Small intestine (tissue), 7 donors: ENCODE data around the gene RASA3. TPM values are rescaled to one million over a fixed set of nuclear protein-coding genes. Genes with fewer than 3 reads are reported as not detected.

Experiments used
- DNase-seq, 2 donors: peaks; one replicate each; pipeline versions ENCODE4 v3.0.0 to v3.0.0-alpha.2; 2013
- FAIRE-seq: peaks from 2 replicates; lab custom pipeline; 2012; peaks lifted over from hg19 to GRCh38; lab: Jason Lieb, UNC
- H3K27ac ChIP-seq, 3 donors: one replicate each; pipeline ENCODE4 v1.5.1; 2013; ENCODE audit warnings: low read length in 2 of 3, mild to moderate bottlenecking in 2 of 3, control low read depth in 1 of 3, inconsistent platforms in 1 of 3, low read depth in 1 of 3, moderate library complexity in 1 of 3
- H3K27me3 ChIP-seq, 3 donors: one replicate each; pipeline ENCODE4 v1.6.1; 2013; ENCODE audit warnings: low read length in 3 of 3, inconsistent platforms in 1 of 3; ENCODE audit not compliant: control insufficient read depth in 3 of 3, insufficient read depth in 3 of 3
- H3K36me3 ChIP-seq, 3 donors: one replicate each; pipeline ENCODE4 v1.6.1; 2013; ENCODE audit warnings: low read length in 3 of 3, inconsistent platforms in 1 of 3, low read depth in 1 of 3, mild to moderate bottlenecking in 1 of 3, moderate library complexity in 1 of 3; ENCODE audit not compliant: control insufficient read depth in 3 of 3, insufficient read depth in 2 of 3
- H3K4me1 ChIP-seq, 3 donors: one replicate each; pipeline ENCODE4 v1.6.1; 2013; ENCODE audit warnings: low read length in 2 of 3, inconsistent platforms in 1 of 3, low read depth in 1 of 3, mild to moderate bottlenecking in 1 of 3, moderate library complexity in 1 of 3; ENCODE audit not compliant: control insufficient read depth in 3 of 3, insufficient read depth in 2 of 3
- H3K4me3 ChIP-seq, 3 donors: one replicate each; pipeline ENCODE4 v1.5.1; 2013; ENCODE audit warnings: low read length in 3 of 3, control low read depth in 1 of 3, inconsistent platforms in 1 of 3, low read depth in 1 of 3, mild to moderate bottlenecking in 1 of 3, moderate library complexity in 1 of 3
- H3K9me3 ChIP-seq, 2 donors: one replicate each; pipeline ENCODE4 v1.6.1; 2013; ENCODE audit warnings: low read depth in 1 of 2, low read length in 1 of 2; ENCODE audit not compliant: control insufficient read depth in 2 of 2, insufficient read depth in 1 of 2
- WGBS, 3 donors: extraction: QIAGEN DNeasy Blood & Tissue Kit; methylation state at CpG; one replicate each; pipeline ENCODE4 v1.1.7; 2013; 5-methylcytosine and 5-hydroxymethylcytosine counted together
- polyA plus RNA-seq, 4 donors: library from polyadenylated mRNA; stranded (reverse) in 3 of 4; unstranded in 1 of 4; fragments of 200-250 nt in 3 of 4; fragments of 120-200 nt in 1 of 4; gene quantifications; one replicate each; pipeline versions ENCODE4 v1.2.1 to v1.2.3, GENCODE V29; 2013
- donor health status: healthy with polysubstance abuse.
- donor health status: control.
- donor health status: control.
- donor health status: Bipolar disorder and iron deficiency.
- donor health status: healthy.

RASA3 gene
- polyA plus RNA-seq, 4 donors, result 2.0 to 7.2 (median 6.5) TPM

DNA sequence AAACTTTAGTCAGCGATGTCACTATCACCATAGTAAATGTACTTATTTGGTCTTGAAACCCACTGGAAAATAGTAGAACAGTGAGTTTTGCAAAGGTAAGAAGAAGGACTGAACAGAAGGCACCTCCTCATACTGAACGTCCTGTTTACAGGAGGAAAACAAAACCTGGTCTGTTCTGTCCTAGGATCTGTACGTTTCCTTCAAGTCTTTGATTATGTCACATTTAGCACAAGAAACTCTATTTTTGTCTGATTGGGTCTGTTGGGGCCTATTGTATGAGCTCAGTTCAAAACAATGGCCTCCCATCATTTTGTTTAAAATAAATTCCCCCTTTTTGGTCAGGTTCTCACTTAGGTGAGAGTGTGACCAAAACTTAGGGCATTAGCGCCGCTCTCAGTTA lies 35.5 kb upstream of the RASA3 start:
- Histone ChIP-seq H3K4me3 (no peak overlapping the region), H3K27ac (no peak overlapping the region), H3K9me3 (peaks cover 0 to 4% of the 10 kb centered on the region in 2 donors), H3K27me3 (peaks cover 0 to 8% (median 0%) of the 10 kb centered on the region in 3 donors), H3K36me3 (no peaks in the 10 kb centered on the region), H3K4me1 (no peaks in the 10 kb centered on the region)
- FAIRE-seq (no peak), DNase-seq (no peak)
- WGBS, 3 donors, result 86 to 91% (median 91%) methylated on average over 5 of the region's 5 CpGs

DNA sequence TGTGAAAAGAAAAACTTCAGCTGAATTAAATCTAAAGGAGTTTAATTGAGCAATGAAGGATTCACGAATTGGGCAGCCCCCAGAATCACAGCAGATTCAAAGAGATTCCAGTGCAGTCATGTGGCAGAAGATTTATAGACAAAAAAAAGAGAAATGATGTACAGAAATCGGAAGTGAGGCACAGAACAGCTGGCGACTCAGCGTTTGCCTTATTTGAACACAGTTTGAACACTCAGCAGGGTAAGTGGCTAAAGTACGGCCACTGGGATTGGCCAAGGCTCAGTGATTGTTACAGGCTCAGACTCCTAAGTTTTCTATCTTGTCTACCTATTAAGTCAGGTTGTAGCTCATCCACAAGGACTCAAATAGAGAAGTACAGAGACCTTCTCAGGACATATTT lies 35.0 kb upstream of the RASA3 start:
- H3K36me3 ChIP-seq, result no peaks in the 10 kb centered on the region
- 72 to 85% (median 83%) methylated on average over 5 of the region's 5 CpGs for WGBS, 3 donors
- H3K9me3 ChIP-seq, result no peaks in the 10 kb centered on the region
- H3K27me3 ChIP-seq, result peaks cover 0 to 8% (median 0%) of the 10 kb centered on the region in 3 donors
- no peaks in the 10 kb centered on the region for H3K4me1 ChIP-seq
- H3K4me3 ChIP-seq, result no peak overlapping the region
- no peak for DNase-seq
- H3K27ac ChIP-seq, result no peak overlapping the region
- no peak for FAIRE-seq

DNA sequence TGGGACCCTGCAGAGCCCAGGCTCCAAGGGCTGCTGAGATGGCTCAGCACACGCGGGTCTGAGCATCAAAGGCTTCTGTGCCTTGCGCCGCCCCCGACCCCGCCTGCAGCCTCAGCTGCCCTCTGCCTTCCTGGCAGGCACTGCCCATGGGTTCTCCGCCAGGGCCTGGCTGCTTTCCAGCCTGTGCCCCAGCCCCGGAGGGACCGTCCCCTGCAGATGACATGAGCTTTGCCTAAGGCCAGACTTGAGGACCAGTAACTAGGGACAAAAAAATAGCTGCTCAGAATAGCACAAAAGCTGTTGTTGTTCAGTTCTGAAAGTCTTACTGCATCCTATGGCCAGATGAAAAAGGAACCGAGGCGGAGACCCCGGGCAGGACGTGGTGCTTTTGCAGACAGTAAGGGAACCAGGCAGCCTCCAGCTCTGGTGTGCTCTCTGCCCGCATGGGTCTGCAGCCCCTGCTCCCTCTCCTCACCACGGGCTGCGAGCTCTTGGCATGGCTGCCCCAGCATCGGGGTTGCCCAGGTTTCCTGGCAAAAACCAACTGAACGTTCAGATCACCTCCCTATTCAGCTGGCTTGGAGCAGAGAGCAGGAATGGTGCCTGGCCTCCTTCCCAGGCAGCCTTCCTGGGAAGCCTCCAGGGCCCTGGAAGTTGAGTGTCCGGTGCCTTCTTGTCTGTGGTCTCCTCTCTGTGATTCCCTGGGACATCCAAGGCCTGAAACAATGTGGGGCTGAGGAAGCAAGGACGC lies 34.1 kb upstream of the RASA3 start:
- WGBS, 3 donors, result 52 to 56% (median 55%) methylated on average over 20 of the region's 20 CpGs
- Histone ChIP-seq H3K9me3 (no peaks in the 10 kb centered on the region), H3K27ac (no peak overlapping the region)

DNA sequence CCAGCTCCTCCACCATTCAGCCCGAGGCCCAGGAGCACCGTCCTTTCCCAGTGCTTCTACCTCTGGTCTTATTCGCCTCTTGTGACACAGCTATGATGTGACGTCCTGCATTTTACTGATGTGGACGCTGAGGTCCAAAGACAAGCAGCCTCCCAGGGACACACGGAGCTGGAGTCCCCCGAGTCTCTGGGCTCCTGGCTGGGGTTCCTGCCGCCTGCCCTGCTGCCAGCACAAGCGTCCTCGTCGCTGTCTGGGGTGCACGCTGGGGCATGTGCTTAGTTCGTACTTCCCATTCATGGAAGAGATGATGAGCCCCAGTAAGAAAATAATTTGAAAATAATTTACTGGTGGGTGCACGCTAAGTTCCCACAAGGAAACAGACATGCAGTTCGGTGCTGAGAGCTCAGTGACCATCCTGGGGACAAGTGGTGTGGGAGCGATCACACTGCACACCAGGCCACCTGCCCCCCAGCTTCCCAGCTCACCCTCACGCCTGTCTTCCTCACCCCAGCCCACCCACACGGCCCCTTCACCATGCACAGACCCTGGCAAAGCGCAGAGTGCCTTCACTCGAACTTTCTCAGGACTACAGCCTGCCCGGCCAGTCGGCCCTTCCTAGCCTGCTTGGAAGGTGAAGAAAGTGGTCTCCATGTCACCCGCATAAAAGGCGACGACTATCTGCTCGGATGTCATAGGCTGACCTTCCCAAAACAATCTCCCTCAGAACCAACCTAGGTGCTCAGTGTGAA lies 32.4 kb upstream of the RASA3 start:
- DNase-seq (no peak), FAIRE-seq (no peak)
- 87 to 89% (median 88%) methylated on average over 26 of the region's 26 CpGs for WGBS, 3 donors
- Histone ChIP-seq H3K4me3 (no peak overlapping the region), H3K27ac (no peak overlapping the region), H3K36me3 (no peaks in the 10 kb centered on the region), H3K4me1 (no peaks in the 10 kb centered on the region), H3K9me3 (no peaks in the 10 kb centered on the region), H3K27me3 (peaks cover 0 to 19% (median 0%) of the 10 kb centered on the region in 3 donors)

More for the DNA sequence above, 34.1 kb upstream of the RASA3 start:
- DNase-seq, result no peak
- FAIRE-seq, result no peak
- Histone ChIP-seq H3K36me3 (no peaks in the 10 kb centered on the region), H3K4me3 (no peak overlapping the region), H3K4me1 (no peaks in the 10 kb centered on the region), H3K27me3 (peaks cover 0 to 11% (median 0%) of the 10 kb centered on the region in 3 donors)

DNA sequence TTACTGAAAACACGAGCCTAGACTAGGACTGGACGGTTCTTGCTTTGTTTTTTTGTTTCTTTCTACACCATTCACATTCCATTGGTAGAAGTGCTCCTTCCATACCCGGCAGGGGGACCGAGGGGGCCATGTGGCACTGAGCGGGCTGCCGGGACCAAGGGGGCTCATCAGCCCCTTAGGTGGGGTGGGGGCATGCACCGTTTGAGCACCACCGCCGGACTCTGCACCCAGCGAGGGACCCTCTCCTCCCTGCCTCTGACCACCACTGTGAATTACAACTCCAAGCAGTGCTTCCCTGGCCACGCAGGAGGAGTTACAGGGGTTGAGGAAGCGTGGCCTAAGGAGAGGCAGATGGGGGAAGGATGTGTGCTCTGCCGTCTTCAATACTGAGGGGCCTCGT lies 31.6 kb upstream of the RASA3 start:
- H3K36me3 ChIP-seq, result no peaks in the 10 kb centered on the region
- H3K4me3 ChIP-seq, result no peak overlapping the region
- FAIRE-seq, result no peak
- WGBS, 3 donors, result 75 to 91% (median 77%) methylated on average over 14 of the region's 14 CpGs
- peaks cover 0 to 19% (median 0%) of the 10 kb centered on the region in 3 donors for H3K27me3 ChIP-seq
- no peaks in the 10 kb centered on the region for H3K4me1 ChIP-seq
- no peak for DNase-seq
- H3K27ac ChIP-seq, result no peak overlapping the region
- H3K9me3 ChIP-seq, result no peaks in the 10 kb centered on the region

DNA sequence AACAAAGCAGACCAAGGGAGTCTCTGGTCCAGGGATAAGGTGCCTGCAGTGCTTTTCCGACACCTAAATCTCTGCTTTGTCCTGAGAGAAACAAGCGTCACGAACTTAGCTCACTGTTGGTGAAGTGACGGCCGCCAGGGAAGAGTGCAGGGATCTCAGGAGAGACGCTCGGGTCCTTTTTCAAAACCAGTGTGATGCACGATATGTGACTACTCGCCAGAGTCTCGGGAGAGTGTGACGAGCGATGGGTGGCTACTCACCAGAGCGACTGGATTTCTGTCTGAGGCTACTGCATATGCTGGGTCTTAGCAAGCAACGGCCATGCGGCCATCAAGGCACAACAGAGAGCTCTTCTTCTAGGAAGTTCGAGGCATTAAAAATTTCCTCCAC lies 30.1 kb upstream of the RASA3 start:
- Histone ChIP-seq H3K4me1 (no peaks in the 10 kb centered on the region), H3K9me3 (no peaks in the 10 kb centered on the region), H3K27me3 (peaks cover 0 to 19% (median 0%) of the 10 kb centered on the region in 3 donors), H3K4me3 (no peak overlapping the region), H3K36me3 (no peaks in the 10 kb centered on the region), H3K27ac (no peak overlapping the region)
- FAIRE-seq, result no peak
- DNase-seq, result no peak
- 79 to 85% (median 81%) methylated on average over 16 of the region's 16 CpGs for WGBS, 3 donors

DNA sequence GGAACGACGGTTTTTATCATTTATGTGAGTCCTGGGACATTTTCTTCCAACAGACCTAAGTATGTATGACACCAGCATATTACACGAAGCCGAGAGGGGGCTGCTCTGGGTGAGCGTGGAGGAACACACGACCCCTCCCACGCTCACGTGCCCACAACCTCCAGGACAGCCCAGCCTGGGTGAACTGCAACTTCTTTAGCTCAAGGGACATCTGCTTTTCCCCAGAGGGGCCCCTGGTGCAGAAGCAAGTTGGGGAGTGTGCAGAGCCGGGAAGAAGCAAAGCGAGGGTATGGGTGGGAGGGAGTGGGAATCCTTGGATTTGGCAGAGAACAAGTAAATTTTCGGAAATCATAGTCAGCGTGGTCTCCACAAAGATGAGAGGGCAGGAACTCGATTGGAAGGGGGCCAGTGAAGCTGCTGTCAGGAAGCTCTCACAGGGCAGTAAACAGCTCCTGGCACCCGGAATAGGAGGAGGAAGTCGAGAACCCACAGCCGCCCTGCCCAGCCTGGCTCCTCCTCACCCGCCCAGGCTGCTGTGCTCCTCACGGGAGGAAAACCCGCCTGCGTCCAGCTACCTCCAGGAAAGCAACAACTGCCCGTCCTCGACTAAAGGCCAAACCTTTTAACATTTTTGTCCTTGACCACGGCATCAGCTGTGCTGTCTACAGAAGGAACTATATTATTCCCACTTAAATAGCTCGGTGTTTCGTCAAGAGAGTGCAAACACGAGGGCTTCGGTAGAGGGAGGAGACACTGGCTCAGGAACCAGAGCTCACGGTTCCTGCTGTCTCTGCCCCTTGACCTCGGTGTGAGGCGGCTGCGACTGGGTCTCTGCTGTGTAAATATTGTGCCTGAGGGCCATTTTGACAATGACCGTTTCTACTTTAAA lies 29.5 kb upstream of the RASA3 start:
- Histone ChIP-seq H3K36me3 (no peaks in the 10 kb centered on the region), H3K4me1 (no peaks in the 10 kb centered on the region), H3K4me3 (no peak overlapping the region), H3K9me3 (no peaks in the 10 kb centered on the region), H3K27me3 (peaks cover 0 to 19% (median 0%) of the 10 kb centered on the region in 3 donors), H3K27ac (no peak overlapping the region)
- FAIRE-seq, result no peak
- DNase-seq, result peak; percentile 18 to 65
- 20 to 28% (median 23%) methylated on average over 32 of the region's 32 CpGs for WGBS, 3 donors

DNA sequence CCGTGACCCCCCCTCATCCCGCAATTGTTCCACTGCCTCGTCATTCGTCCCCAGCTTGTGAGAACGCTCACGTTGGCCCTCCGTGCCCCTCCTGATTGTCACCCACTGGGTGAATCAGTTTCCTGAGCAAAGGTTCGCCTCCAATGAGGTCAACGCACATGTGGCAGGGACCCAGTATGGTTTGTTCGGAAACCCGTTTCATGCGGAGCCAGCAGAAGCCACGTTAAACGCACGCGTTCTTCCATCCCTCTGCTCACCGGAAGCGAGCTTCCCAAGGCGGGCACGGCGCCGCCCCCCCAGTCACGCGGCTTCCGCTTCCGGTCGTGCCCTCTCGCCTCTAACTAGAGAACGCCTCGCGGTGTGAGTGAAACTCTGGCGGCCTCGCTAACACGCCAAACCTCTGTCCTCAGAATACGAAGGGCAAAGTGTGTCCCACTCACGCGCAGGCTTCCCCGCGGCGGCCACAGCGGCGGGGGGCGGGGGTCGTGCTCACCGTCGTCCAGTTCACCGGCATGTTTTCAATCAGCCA lies 28.7 kb upstream of the RASA3 start:
- Histone ChIP-seq H3K36me3 (no peaks in the 10 kb centered on the region), H3K27me3 (peaks cover 0 to 19% (median 0%) of the 10 kb centered on the region in 3 donors), H3K9me3 (no peaks in the 10 kb centered on the region), H3K4me1 (no peaks in the 10 kb centered on the region), H3K4me3 (no peak overlapping the region), H3K27ac (no peak overlapping the region)
- no peak for DNase-seq
- 93 to 94% (median 94%) methylated on average over 47 of the region's 47 CpGs for WGBS, 3 donors
- FAIRE-seq, result no peak
